ENCODE measurements around the gene HSPB9. TPM values are rescaled to one million over a fixed set of nuclear protein-coding genes. Genes with fewer than 3 reads are reported as not detected.

HSPB9 gene
- total and polyA plus RNA-seq, 10 of the 15 experiments (the other 5 are each of a cell fraction or from before 2014, with no cell fraction given), result 0.04 to 0.40 (median 0.11) TPM; not detected in 7

GRCh38 chr17:42106009-42106408 is 16.6 kb upstream of the HSPB9 start (continued):
- TF ChIP-seq REST (IDR thresholded peaks at IDR 0.05; ENCODE audit: low read depth, low read length) (no peak), TCF12 (IDR thresholded peaks at IDR 0.05; ENCODE audit: low read depth, low read length) (no peak), ZBTB33 (IDR thresholded peaks at IDR 0.05) (no peak), EED (IDR thresholded peaks at IDR 0.05; ENCODE audit: low read depth) (no peak), TCF3 (IDR thresholded peaks at IDR 0.05; ENCODE audit: borderline replicate concordance, insufficient read depth, low read depth, low read length) (no peak), ZZZ3 (IDR thresholded peaks at IDR 0.05; ENCODE audit: control insufficient read depth, insufficient read length, low read depth) (no peak), PML (IDR thresholded peaks at IDR 0.05; ENCODE audit: low read length) (no peak), BRCA1 (IDR thresholded peaks at IDR 0.05; ENCODE audit: low read depth, low read length) (no peak), ZBTB11 (CRISPR knock-in tag; IDR thresholded peaks at IDR 0.05) (no peak), JUND (IDR thresholded peaks at IDR 0.05; ENCODE audit: low read depth, low read length) (no peak), MAX (IDR thresholded peaks at IDR 0.05; ENCODE audit: low read depth, low read length) (no peak), RUNX3 (IDR thresholded peaks at IDR 0.05; ENCODE audit: low read length) (no peak), CEBPB (IDR thresholded peaks at IDR 0.05; ENCODE audit: borderline replicate concordance in 1 of 2, low read depth in 2 of 2, low read length in 2 of 2) (no peak)
